MM.1S (cell line): ENCODE measurements around the gene GUCD1.

Experiments
- DNase-seq: peaks from one replicate; pipeline ENCODE4 v3.0.0-alpha.2; 2015
- H2AFZ ChIP-seq: fragments of 300-600 bp; sonication (generic); 2 replicates; pipeline ENCODE4 v1.6.0; 2016; ENCODE audit warnings: antibody characterized with exemption, low read length
- H3F3A ChIP-seq: fragments of 300-600 bp; sonication (generic); 2 replicates; pipeline ENCODE4 v1.6.1; 2016; ENCODE audit warnings: mild to moderate bottlenecking, antibody characterized with exemption, low read length, moderate library complexity, mixed read lengths; ENCODE audit not compliant: insufficient read depth
- H3K27ac ChIP-seq: fragments of 300-600 bp; sonication (generic); 2 replicates; pipeline ENCODE4 v1.5.1; 2016; ENCODE audit warnings: mild to moderate bottlenecking, low read length
- H3K27me3 ChIP-seq: fragments of 300-600 bp; sonication (generic); replicated peaks from 2 replicates; pipeline ENCODE4 v1.6.0; 2016; ENCODE audit warnings: low read length; ENCODE audit not compliant: insufficient read depth
- H3K36me3 ChIP-seq: fragments of 300-600 bp; sonication (generic); replicated peaks from 2 replicates; pipeline ENCODE4 v1.6.1; 2016; ENCODE audit warnings: mild to moderate bottlenecking, low read length, mixed read lengths; ENCODE audit not compliant: insufficient read depth
- H3K4me1 ChIP-seq: fragments of 300-600 bp; sonication (generic); 2 replicates; pipeline ENCODE4 v1.6.1; 2016; ENCODE audit warnings: low read length, mixed read lengths
- H3K4me2 ChIP-seq: fragments of 300-600 bp; sonication (generic); 2 replicates; pipeline ENCODE4 v1.6.0; 2016; ENCODE audit warnings: low read depth, low read length
- H3K4me3 ChIP-seq: fragments of 300-600 bp; sonication (generic); 2 replicates; pipeline ENCODE4 v1.5.1; 2016; ENCODE audit warnings: low read length, mixed read lengths
- H3K79me2 ChIP-seq: fragments of 300-600 bp; sonication (generic); 2 replicates; pipeline ENCODE4 v1.6.1; 2016; ENCODE audit warnings: mixed run types, low read length, mixed read lengths
- H3K9ac ChIP-seq: fragments of 300-600 bp; sonication (generic); 2 replicates; pipeline ENCODE4 v1.6.1; 2016; ENCODE audit warnings: low read length, mixed read lengths
- H3K9me2 ChIP-seq: fragments of 300-600 bp; sonication (generic); replicated peaks from 2 replicates; pipeline ENCODE4 v1.6.1; 2016; ENCODE audit warnings: mild to moderate bottlenecking, low read length, mixed read lengths; ENCODE audit not compliant: insufficient read depth
- H3K9me3 ChIP-seq: fragments of 300-600 bp; sonication (generic); replicated peaks from 2 replicates; pipeline ENCODE4 v1.6.1; 2016; ENCODE audit warnings: mild to moderate bottlenecking, low read length, mixed read lengths; ENCODE audit not compliant: insufficient read depth
- H4K20me1 ChIP-seq: fragments of 300-600 bp; sonication (generic); 2 replicates; pipeline ENCODE4 v1.6.1; 2016; ENCODE audit warnings: mild to moderate bottlenecking, low read length, moderate library complexity, mixed read lengths; ENCODE audit not compliant: insufficient read depth
- EZH2 ChIP-seq: fragments of 300-600 bp; sonication (generic); optimal IDR thresholded peaks from 2 replicates; pipeline ENCODE3; 2017; ENCODE audit warnings: low read depth, mild to moderate bottlenecking, antibody characterized with exemption, low read length, mixed read lengths
- EZH2phosphoT487 ChIP-seq: fragments of 300-600 bp; sonication (generic); IDR thresholded peaks from 2 replicates; pipeline ENCODE4 v1.6.1; 2018; ENCODE audit warnings: antibody characterized with exemption, low read length
- TF ChIP-seq, protein P1 (sequence below): fragments of 300-600 bp; sonication (generic); IDR thresholded peaks from 2 replicates; pipeline ENCODE4 v1.5.1; 2016; ENCODE audit warnings: antibody characterized with exemption, low read length, mixed read lengths

Gene GUCD1

GRCh38 chr22:24541681-24542515 is 13.0 kb downstream of the GUCD1 start:
- TF ChIP-seq EZH2phosphoT487, result no peak
- no peak for TF ChIP-seq EZH2
- TF ChIP-seq, protein P1, sequence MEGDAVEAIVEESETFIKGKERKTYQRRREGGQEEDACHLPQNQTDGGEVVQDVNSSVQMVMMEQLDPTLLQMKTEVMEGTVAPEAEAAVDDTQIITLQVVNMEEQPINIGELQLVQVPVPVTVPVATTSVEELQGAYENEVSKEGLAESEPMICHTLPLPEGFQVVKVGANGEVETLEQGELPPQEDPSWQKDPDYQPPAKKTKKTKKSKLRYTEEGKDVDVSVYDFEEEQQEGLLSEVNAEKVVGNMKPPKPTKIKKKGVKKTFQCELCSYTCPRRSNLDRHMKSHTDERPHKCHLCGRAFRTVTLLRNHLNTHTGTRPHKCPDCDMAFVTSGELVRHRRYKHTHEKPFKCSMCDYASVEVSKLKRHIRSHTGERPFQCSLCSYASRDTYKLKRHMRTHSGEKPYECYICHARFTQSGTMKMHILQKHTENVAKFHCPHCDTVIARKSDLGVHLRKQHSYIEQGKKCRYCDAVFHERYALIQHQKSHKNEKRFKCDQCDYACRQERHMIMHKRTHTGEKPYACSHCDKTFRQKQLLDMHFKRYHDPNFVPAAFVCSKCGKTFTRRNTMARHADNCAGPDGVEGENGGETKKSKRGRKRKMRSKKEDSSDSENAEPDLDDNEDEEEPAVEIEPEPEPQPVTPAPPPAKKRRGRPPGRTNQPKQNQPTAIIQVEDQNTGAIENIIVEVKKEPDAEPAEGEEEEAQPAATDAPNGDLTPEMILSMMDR, result no peak

GRCh38 chr22:24540470-24540869 is 14.5 kb downstream of the GUCD1 start:
- H3K27ac ChIP-seq, result no peak overlapping the region
- no peak for DNase-seq

More at GRCh38 chr22:24541681-24542515, 13.0 kb downstream of the GUCD1 start:
- Histone ChIP-seq H3K9me2 (no peaks in the 10 kb centered on the region), H3K27me3 (no peaks in the 10 kb centered on the region), H3K4me1 (no peaks in the 10 kb centered on the region), H3K9me3 (no peaks in the 10 kb centered on the region), H3K36me3 (peaks cover 10% of the 10 kb centered on the region; the same call in 1 of the 2 replicates), H3F3A (no peaks in the 10 kb centered on the region), H3K27ac (no peak overlapping the region), H3K79me2 (peaks cover 8% of the 10 kb centered on the region; the same call in 1 of the 2 replicates), H4K20me1 (no peaks in the 10 kb centered on the region), H2AFZ (no peak overlapping the region), H3K4me3 (no peak overlapping the region), H3K4me2 (no peak overlapping the region), H3K9ac (no peak overlapping the region)
- DNase-seq, result no peak

GRCh38 chr22:24536089-24536488 is 18.8 kb downstream of the GUCD1 start:
- Histone ChIP-seq H3K4me3 (no peak overlapping the region), H3K4me1 (no peaks in the 10 kb centered on the region), H3K27me3 (no peaks in the 10 kb centered on the region), H3K9ac (no peak overlapping the region), H3K36me3 (0 out of 2 replicates have a peak, but pooled peaks cover 3% of the 10 kb centered on the region), H3F3A (no peaks in the 10 kb centered on the region), H3K4me2 (no peak overlapping the region), H3K27ac (no peak overlapping the region), H3K9me2 (no peaks in the 10 kb centered on the region), H4K20me1 (no peaks in the 10 kb centered on the region), H2AFZ (no peak overlapping the region), H3K9me3 (no peaks in the 10 kb centered on the region), H3K79me2 (no peaks in the 10 kb centered on the region)
- TF ChIP-seq EZH2 (no peak), EZH2phosphoT487 (no peak)
- TF ChIP-seq, protein P1, result no peak
- DNase-seq, result no peak

More at GRCh38 chr22:24540470-24540869, 14.5 kb downstream of the GUCD1 start:
- H3K9ac ChIP-seq, result no peak overlapping the region
- no peak overlapping the region for H3K4me2 ChIP-seq
- H4K20me1 ChIP-seq, result no peaks in the 10 kb centered on the region
- no peaks in the 10 kb centered on the region for H3K27me3 ChIP-seq
- TF ChIP-seq EZH2phosphoT487 (no peak), EZH2 (no peak)
- H3K79me2 ChIP-seq, result peaks cover 3% of the 10 kb centered on the region; the same call in 1 of the 2 replicates
- H3F3A ChIP-seq, result no peaks in the 10 kb centered on the region
- H3K9me3 ChIP-seq, result no peaks in the 10 kb centered on the region
- peaks cover 10% of the 10 kb centered on the region; the same call in 1 of the 2 replicates for H3K36me3 ChIP-seq
- no peaks in the 10 kb centered on the region for H3K9me2 ChIP-seq
- H3K4me1 ChIP-seq, result no peaks in the 10 kb centered on the region
- H3K4me3 ChIP-seq, result no peak overlapping the region
- no peak overlapping the region for H2AFZ ChIP-seq

GRCh38 chr22:24535348-24535747 is 19.6 kb downstream of the GUCD1 start:
- H3K27ac ChIP-seq, result no peak overlapping the region
- H3K9ac ChIP-seq, result no peak overlapping the region
- H3K9me3 ChIP-seq, result no peaks in the 10 kb centered on the region
- no peaks in the 10 kb centered on the region for H4K20me1 ChIP-seq
- no peaks in the 10 kb centered on the region for H3K4me1 ChIP-seq
- H2AFZ ChIP-seq, result no peak overlapping the region
- DNase-seq, result no peak
- H3F3A ChIP-seq, result no peaks in the 10 kb centered on the region
- H3K36me3 ChIP-seq, result no peaks in the 10 kb centered on the region
- H3K4me3 ChIP-seq, result no peak overlapping the region
- no peaks in the 10 kb centered on the region for H3K27me3 ChIP-seq
- TF ChIP-seq EZH2phosphoT487 (no peak), EZH2 (no peak)
- TF ChIP-seq, protein P1, result no peak
- H3K4me2 ChIP-seq, result no peak overlapping the region
- H3K9me2 ChIP-seq, result no peaks in the 10 kb centered on the region
- no peaks in the 10 kb centered on the region for H3K79me2 ChIP-seq
